ENCODE measurements around the gene USH2A.

GRCh38 chr1:215650446-215651149, 772.6 kb downstream of the USH2A start:
- TF ChIP-seq CTCF (IDR thresholded peaks at IDR 0.05) (no peak), POLR2A (IDR thresholded peaks at IDR 0.05) (no peak), POLR2AphosphoS5 (IDR thresholded peaks at IDR 0.05) (no peak), EP300 (IDR thresholded peaks at IDR 0.05) (no peak)
